ENCODE results near the gene SNX33.

DNA sequence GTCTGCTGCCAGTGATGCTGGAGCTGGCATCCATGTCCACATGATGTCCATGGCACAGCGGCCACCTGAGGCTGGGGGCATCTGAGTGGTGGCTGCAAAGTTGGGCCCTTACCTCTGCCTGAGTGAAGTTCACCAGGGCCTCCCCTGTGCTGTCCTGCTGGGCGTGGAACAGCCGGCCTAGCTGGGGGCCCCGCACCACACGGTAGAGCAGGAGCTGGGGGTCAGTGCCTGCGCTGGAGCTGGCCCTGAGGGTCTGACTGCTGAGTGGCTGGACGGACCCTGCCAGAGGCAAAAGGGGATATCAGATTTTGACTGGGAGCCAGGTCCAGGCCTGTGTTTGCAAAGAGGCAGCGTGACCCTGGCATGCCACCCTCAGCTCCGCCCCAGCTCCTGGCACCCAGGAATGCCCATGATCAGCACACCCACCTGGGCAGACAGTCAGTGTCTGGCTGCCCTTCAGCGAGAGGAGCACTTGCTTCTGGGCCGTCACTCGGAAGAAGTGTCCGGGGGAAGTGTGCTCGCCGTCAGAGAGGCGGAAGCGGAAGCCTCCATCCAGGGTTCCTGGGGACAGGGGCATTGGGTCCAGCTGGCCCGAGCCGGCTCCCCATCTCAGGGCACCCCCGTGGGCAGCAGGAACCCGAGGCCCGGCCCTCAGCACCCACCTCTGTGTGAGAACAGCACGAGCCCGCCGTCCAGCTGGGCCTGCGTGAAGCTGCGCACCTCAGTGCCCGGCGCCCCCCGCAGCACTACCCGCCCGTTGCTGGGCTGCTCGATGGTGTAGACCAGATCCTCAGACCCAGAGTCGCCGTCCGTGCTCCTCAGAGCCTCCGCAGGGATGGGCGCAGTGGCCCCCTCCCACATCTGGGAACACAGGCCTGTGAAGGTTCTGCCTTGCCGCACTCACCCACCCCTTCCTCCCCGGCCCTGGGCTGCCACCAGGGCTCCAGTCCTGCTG lies 34.7 kb downstream of the SNX33 start:
- TF ChIP-seq POLR2A (IDR thresholded peaks at IDR 0.05): no peak
- TF ChIP-seq, protein P1, sequence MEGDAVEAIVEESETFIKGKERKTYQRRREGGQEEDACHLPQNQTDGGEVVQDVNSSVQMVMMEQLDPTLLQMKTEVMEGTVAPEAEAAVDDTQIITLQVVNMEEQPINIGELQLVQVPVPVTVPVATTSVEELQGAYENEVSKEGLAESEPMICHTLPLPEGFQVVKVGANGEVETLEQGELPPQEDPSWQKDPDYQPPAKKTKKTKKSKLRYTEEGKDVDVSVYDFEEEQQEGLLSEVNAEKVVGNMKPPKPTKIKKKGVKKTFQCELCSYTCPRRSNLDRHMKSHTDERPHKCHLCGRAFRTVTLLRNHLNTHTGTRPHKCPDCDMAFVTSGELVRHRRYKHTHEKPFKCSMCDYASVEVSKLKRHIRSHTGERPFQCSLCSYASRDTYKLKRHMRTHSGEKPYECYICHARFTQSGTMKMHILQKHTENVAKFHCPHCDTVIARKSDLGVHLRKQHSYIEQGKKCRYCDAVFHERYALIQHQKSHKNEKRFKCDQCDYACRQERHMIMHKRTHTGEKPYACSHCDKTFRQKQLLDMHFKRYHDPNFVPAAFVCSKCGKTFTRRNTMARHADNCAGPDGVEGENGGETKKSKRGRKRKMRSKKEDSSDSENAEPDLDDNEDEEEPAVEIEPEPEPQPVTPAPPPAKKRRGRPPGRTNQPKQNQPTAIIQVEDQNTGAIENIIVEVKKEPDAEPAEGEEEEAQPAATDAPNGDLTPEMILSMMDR (IDR thresholded peaks at IDR 0.05): no peak
